ENCODE measurements around the gene CROCC. TPM values are rescaled to one million over a fixed set of nuclear protein-coding genes. Genes with fewer than 3 reads are reported as not detected.

CROCC gene
- polyA plus RNA-seq, 2 of the 4 experiments (the other 2 are of a cell fraction) = 4.4 to 10.6 TPM

DNA sequence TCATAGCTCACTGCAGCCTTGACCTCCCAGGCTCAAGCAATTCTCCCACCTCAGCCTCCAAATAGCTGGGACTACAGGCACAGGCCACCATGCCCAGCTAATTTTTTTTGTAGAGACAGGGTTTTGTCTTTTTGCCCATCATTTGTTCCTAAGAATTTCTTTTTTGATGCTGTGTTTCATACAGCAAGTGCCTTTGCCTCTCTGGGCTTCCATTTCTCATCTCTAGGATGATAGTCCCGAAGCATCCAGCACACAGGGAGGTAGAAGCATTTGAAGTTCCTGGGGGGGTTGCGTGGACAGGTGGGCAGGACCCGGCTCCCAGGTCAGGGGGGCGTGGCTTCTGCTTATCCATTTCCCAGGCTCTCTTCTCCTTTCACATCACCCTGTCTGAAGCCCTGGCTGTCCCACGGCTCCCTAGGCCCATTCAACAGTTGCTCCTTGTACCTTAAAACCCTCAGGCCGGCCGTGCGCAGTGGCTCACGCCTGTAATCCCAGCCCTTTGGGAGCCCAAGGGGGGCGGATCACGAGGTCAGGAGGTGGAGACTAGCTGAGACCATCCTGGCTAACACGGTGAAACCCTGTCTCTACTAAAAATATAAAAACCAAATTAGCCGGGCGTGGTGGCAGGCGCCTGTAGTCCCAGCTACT, 86.6 kb downstream of the CROCC start:
- DNase-seq (ENCODE audit: low read depth in 1 of 2, low spot score in 1 of 2) (no peak), ATAC-seq (no peak), FAIRE-seq (no peak)
- ChIA-PET CTCF (interaction anchor here (0.6 to 1.0 kb wide), 2 partner anchors 44 kb away, joined by 3 to 4 read pairs; no protein-coding TSS in a partner anchor), POLR2A (no interaction called here)
- 82% methylated on average over 15 of the region's 15 CpGs for WGBS (ENCODE audit: missing lambda C conversion rate)
- TF ChIP-seq ZFP36 (IDR thresholded peaks at IDR 0.05; ENCODE audit: borderline replicate concordance, partially characterized antibody) = peak; percentile 14
- TF ChIP-seq TP53 (CRISPR knock-in tag; IDR thresholded peaks at IDR 0.05) = no peak
- no peak for TF ChIP-seq BHLHE40 (IDR thresholded peaks at IDR 0.05; ENCODE audit: low read depth, low read length)
- no peak for TF ChIP-seq CEBPB (IDR thresholded peaks at IDR 0.05)
- Histone ChIP-seq H3K27ac (no peak overlapping the region), H3K4me1 (peaks cover 33% of the 10 kb centered on the region), H3K4me3 (no peak overlapping the region), H3K4me2 (no peak overlapping the region), H3K9me3 (no peaks in the 10 kb centered on the region)

GRCh38 chr1:17009706-17010105, 88.0 kb downstream of the CROCC start:
- no peak for FAIRE-seq
- WGBS (ENCODE audit: missing lambda C conversion rate) = 87% methylated on average over 3 of the region's 4 CpGs
- H3K27ac ChIP-seq = no peak overlapping the region

More at GRCh38 chr1:17009706-17010105, 88.0 kb downstream of the CROCC start:
- H3K4me3 ChIP-seq = no peak overlapping the region
- H3K4me2 ChIP-seq = no peak overlapping the region
- H3K4me1 ChIP-seq = peaks cover 19% of the 10 kb centered on the region
- H3K9me3 ChIP-seq = no peaks in the 10 kb centered on the region
- CTCF ChIA-PET = interaction anchor here (0.9 to 1.4 kb wide), 3 partner anchors 17 to 41 kb away, joined by 3 to 5 read pairs (median 3); no protein-coding TSS in a partner anchor
- no peak for ATAC-seq
- TF ChIP-seq CHD4 (IDR thresholded peaks at IDR 0.05; ENCODE audit: borderline replicate concordance) = no peak
- TF ChIP-seq BHLHE40 (IDR thresholded peaks at IDR 0.05; ENCODE audit: low read depth, low read length) = no peak
- TF ChIP-seq HES2 (IDR thresholded peaks at IDR 0.05) = no peak
- TF ChIP-seq PBX3 (IDR thresholded peaks at IDR 0.05) = no peak
- TF ChIP-seq, protein P1, sequence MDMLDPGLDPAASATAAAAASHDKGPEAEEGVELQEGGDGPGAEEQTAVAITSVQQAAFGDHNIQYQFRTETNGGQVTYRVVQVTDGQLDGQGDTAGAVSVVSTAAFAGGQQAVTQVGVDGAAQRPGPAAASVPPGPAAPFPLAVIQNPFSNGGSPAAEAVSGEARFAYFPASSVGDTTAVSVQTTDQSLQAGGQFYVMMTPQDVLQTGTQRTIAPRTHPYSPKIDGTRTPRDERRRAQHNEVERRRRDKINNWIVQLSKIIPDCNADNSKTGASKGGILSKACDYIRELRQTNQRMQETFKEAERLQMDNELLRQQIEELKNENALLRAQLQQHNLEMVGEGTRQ (IDR thresholded peaks at IDR 0.05) = no peak
- TF ChIP-seq, protein P2, sequence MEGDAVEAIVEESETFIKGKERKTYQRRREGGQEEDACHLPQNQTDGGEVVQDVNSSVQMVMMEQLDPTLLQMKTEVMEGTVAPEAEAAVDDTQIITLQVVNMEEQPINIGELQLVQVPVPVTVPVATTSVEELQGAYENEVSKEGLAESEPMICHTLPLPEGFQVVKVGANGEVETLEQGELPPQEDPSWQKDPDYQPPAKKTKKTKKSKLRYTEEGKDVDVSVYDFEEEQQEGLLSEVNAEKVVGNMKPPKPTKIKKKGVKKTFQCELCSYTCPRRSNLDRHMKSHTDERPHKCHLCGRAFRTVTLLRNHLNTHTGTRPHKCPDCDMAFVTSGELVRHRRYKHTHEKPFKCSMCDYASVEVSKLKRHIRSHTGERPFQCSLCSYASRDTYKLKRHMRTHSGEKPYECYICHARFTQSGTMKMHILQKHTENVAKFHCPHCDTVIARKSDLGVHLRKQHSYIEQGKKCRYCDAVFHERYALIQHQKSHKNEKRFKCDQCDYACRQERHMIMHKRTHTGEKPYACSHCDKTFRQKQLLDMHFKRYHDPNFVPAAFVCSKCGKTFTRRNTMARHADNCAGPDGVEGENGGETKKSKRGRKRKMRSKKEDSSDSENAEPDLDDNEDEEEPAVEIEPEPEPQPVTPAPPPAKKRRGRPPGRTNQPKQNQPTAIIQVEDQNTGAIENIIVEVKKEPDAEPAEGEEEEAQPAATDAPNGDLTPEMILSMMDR (IDR thresholded peaks at IDR 0.05) = no peak
- TF ChIP-seq, protein P3, sequence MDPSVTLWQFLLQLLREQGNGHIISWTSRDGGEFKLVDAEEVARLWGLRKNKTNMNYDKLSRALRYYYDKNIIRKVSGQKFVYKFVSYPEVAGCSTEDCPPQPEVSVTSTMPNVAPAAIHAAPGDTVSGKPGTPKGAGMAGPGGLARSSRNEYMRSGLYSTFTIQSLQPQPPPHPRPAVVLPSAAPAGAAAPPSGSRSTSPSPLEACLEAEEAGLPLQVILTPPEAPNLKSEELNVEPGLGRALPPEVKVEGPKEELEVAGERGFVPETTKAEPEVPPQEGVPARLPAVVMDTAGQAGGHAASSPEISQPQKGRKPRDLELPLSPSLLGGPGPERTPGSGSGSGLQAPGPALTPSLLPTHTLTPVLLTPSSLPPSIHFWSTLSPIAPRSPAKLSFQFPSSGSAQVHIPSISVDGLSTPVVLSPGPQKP (IDR thresholded peaks at IDR 0.05; ENCODE audit: low read depth, low read length) = no peak
- TF ChIP-seq ZSCAN20 (CRISPR knock-in tag; IDR thresholded peaks at IDR 0.05) = no peak
- no peak for TF ChIP-seq RNF2 (IDR thresholded peaks at IDR 0.05; ENCODE audit: borderline replicate concordance, low read depth)
- TF ChIP-seq, protein P4, sequence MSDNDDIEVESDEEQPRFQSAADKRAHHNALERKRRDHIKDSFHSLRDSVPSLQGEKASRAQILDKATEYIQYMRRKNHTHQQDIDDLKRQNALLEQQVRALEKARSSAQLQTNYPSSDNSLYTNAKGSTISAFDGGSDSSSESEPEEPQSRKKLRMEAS (IDR thresholded peaks at IDR 0.05) = no peak
- TF ChIP-seq E2F6 (IDR thresholded peaks at IDR 0.05; ENCODE audit: borderline replicate concordance, low read depth) = no peak
- no peak for TF ChIP-seq HOXB13 (CRISPR knock-in tag; IDR thresholded peaks at IDR 0.05; ENCODE audit: low read depth)
- TF ChIP-seq SMC3 (IDR thresholded peaks at IDR 0.05) = no peak
- no peak for TF ChIP-seq RFX5 (IDR thresholded peaks at IDR 0.05)
- TF ChIP-seq ZNF302 (CRISPR knock-in tag; IDR thresholded peaks at IDR 0.05) = no peak
- TF ChIP-seq KDM1A (IDR thresholded peaks at IDR 0.05; ENCODE audit: low read depth) = no peak
- TF ChIP-seq REST (IDR thresholded peaks at IDR 0.05) = no peak
- TF ChIP-seq KDM5A (IDR thresholded peaks at IDR 0.05) = no peak
- no peak for TF ChIP-seq TFCP2L1 (CRISPR knock-in tag; IDR thresholded peaks at IDR 0.05)
- TF ChIP-seq POLR2AphosphoS2 (conservative IDR thresholded peaks at IDR 0.05; ENCODE audit: low read length) = no peak
- DNase-seq (ENCODE audit: low read depth in 1 of 2, low spot score in 1 of 2) = no peak
- POLR2A ChIA-PET = no interaction called here
